A549 (cell line): Measurements from ENCODE around the gene BCAP31. TPM values are rescaled to one million over a fixed set of nuclear protein-coding genes. Genes with fewer than 3 reads are reported as not detected.

Experiments
- ATAC-seq, 2 experiments: fragments of 200-7000 bp in 1 of 2; fragments of >200 bp in 1 of 2; cut with Nextera tagmentation in 1 of 2; cut with Tn5 transposase in 1 of 2; 3 replicates each; pipeline versions ENCODE4 v1.8.0 to v1.9.1; 2018 to 2020; ENCODE audit warnings: mild to moderate bottlenecking in 1 of 2, moderate library complexity in 1 of 2
- CTCF ChIA-PET: fragments of 300-600 bp; sonication (Branson Sonifier 250); formaldehyde crosslinking; extraction: SDS; loops from one replicate; lab custom pipeline; 2021; ENCODE audit warnings: antibody characterized with exemption, inconsistent platforms; lab: Yijun Ruan, JAX
- POLR2A ChIA-PET: fragments of 350-600 bp; formaldehyde crosslinking; extraction: SDS; loops from one replicate; lab custom pipeline; 2021; ENCODE audit warnings: antibody characterized with exemption, inconsistent platforms; lab: Yijun Ruan, JAX
- DNase-seq, 2 experiments: peaks; one replicate each; pipeline versions ENCODE4 v3.0.0 to v3.0.0-alpha.2; 2011 to 2016; ENCODE audit warnings: low read depth in 1 of 2, low spot score in 1 of 2
- FAIRE-seq: peaks from 2 replicates; lab custom pipeline; 2011; peaks lifted over from hg19 to GRCh38; lab: Jason Lieb, UNC
- H3K27ac ChIP-seq, 2 experiments: fragments of >200 bp; sonication (Bioruptor Twin); formaldehyde crosslinking; 3 replicates each; pipeline ENCODE4 v1.5.1; 2016 to 2017
- H3K4me1 ChIP-seq: fragments of >200 bp; sonication (Bioruptor Twin); formaldehyde crosslinking; 3 replicates; pipeline ENCODE4 v1.6.1; 2016
- H3K4me2 ChIP-seq: fragments of >200 bp; sonication (Bioruptor Twin); formaldehyde crosslinking; 3 replicates; pipeline ENCODE4 v1.6.1; 2016
- H3K4me3 ChIP-seq: fragments of >200 bp; sonication (Bioruptor Twin); formaldehyde crosslinking; 3 replicates; pipeline ENCODE4 v1.5.1; 2016
- H3K9me3 ChIP-seq: fragments of >200 bp; sonication (Bioruptor Twin); formaldehyde crosslinking; 3 replicates; pipeline ENCODE4 v1.6.1; 2016
- CEBPB ChIP-seq, 2 experiments: fragments of >200 bp in 1 of 2; sonication (Bioruptor Twin) in 1 of 2; formaldehyde crosslinking in 1 of 2; IDR thresholded peaks; 2 replicates each; pipeline ENCODE4 v1.6.1; 2012 to 2016
- CHD4 ChIP-seq: fragments of 200-600 bp; sonication (generic); IDR thresholded peaks from 2 replicates; pipeline ENCODE4 v1.6.1; 2016; ENCODE audit warnings: antibody characterized with exemption, mild to moderate bottlenecking, borderline replicate concordance
- EHF ChIP-seq: fragments of 250-450 bp; sonication (Bioruptor Pico); IDR thresholded peaks from 2 replicates; pipeline ENCODE4 v1.5.0; 2020; ENCODE audit warnings: mild to moderate bottlenecking
- EP300 ChIP-seq, 2 experiments: fragments of >200 bp; sonication (Bioruptor Twin); formaldehyde crosslinking; IDR thresholded peaks; 2 replicates in 1 of 2; 3 replicates in 1 of 2; pipeline ENCODE4 v1.6.1; 2016 to 2017
- ESRRA ChIP-seq: fragments of 150-350 bp; IDR thresholded peaks from 2 replicates; pipeline ENCODE4 v1.6.1; 2014; ENCODE audit warnings: mild to moderate bottlenecking, low read length, borderline replicate concordance
- FOSB ChIP-seq: fragments of 250-450 bp; sonication (Bioruptor Pico); IDR thresholded peaks from 2 replicates; pipeline ENCODE4 v1.5.0; 2020; ENCODE audit warnings: mild to moderate bottlenecking, moderate library complexity
- FOSL2 ChIP-seq, 2 experiments: fragments of 450-650 bp in 1 of 2; fragments of >200 bp in 1 of 2; sonication (Bioruptor Twin) in 1 of 2; formaldehyde crosslinking; IDR thresholded peaks; 2 replicates each; pipeline versions ENCODE4 v1.5.0 to v1.6.1; 2016 to 2020; ENCODE audit warnings: mild to moderate bottlenecking in 1 of 2, moderate library complexity in 1 of 2
- HOXA7 ChIP-seq: fragments of 250-450 bp; sonication (Bioruptor Pico); IDR thresholded peaks from 2 replicates; pipeline ENCODE4 v1.5.0; 2020; ENCODE audit warnings: mild to moderate bottlenecking, moderate library complexity
- JUNB ChIP-seq: fragments of >200 bp; sonication (Bioruptor Twin); formaldehyde crosslinking; IDR thresholded peaks from 2 replicates; pipeline ENCODE4 v1.6.1; 2016
- MAFK ChIP-seq: fragments of 450-650 bp; IDR thresholded peaks from 2 replicates; pipeline ENCODE4 v1.6.1; 2014; ENCODE audit not compliant: partially characterized antibody
- MYC ChIP-seq: IDR thresholded peaks from 2 replicates; pipeline ENCODE4 v1.6.1; 2012; ENCODE audit warnings: mild to moderate bottlenecking, inconsistent platforms, low read length, improper control_type of control experiment, borderline replicate concordance
- NFE2L2 ChIP-seq: fragments of 150-350 bp; conservative IDR thresholded peaks from 2 replicates; pipeline ENCODE4 v1.6.1; 2014; ENCODE audit warnings: low read length
- RAD21 ChIP-seq, 2 experiments: fragments of >200 bp in 1 of 2; sonication (Bioruptor Twin) in 1 of 2; formaldehyde crosslinking in 1 of 2; IDR thresholded peaks in 1 of 2; conservative IDR thresholded peaks in 1 of 2; 2 replicates in 1 of 2; 3 replicates in 1 of 2; pipeline ENCODE4 v1.6.1; 2012 to 2018; ENCODE audit warnings: inconsistent platforms in 1 of 2
- RFX5 ChIP-seq: fragments of 450-650 bp; IDR thresholded peaks from 2 replicates; pipeline ENCODE4 v1.7.1; 2014; ENCODE audit warnings: antibody characterized with exemption, mild to moderate bottlenecking, moderate library complexity
- TFCP2L1 ChIP-seq: fragments of 250-450 bp; sonication (Bioruptor Pico); IDR thresholded peaks from 2 replicates; pipeline ENCODE4 v1.5.0; 2021; ENCODE audit warnings: mild to moderate bottlenecking
- TP53 ChIP-seq: fragments of 250-450 bp; sonication (Bioruptor Pico); IDR thresholded peaks from 2 replicates; pipeline ENCODE4 v1.5.0; 2021; ENCODE audit warnings: mild to moderate bottlenecking, moderate library complexity
- ZFP36 ChIP-seq: fragments of 450-650 bp; IDR thresholded peaks from 2 replicates; pipeline ENCODE4 v1.6.1; 2014; ENCODE audit warnings: borderline replicate concordance; ENCODE audit not compliant: partially characterized antibody
- WGBS: methylation state at CpG from one replicate; pipeline ENCODE4 v1.1.6; 2017; ENCODE audit errors: missing lambda C conversion rate; 5-methylcytosine and 5-hydroxymethylcytosine counted together
- polyA plus RNA-seq, 4 experiments: library from polyadenylated mRNA; depleted of rRNA in 3 of 4; stranded (reverse); fragments of >200 nt; fragmentation: RNase III in 1 of 4; extraction: RNeasy Plus Mini Kit Qiagen cat#74134 plus additional on column Dnase treatment in 1 of 4; gene quantifications; 2 replicates in 3 of 4; 3 replicates in 1 of 4; pipeline ENCODE4 v1.2.3, GENCODE V29; 2011 to 2017
- TF ChIP-seq, protein P1 (sequence below): fragments of 250-450 bp; sonication (Bioruptor Pico); IDR thresholded peaks from 2 replicates; pipeline ENCODE4 v1.5.0; 2020; ENCODE audit warnings: low read depth, mild to moderate bottlenecking, moderate library complexity
- TF ChIP-seq, protein P2 (sequence below): fragments of >200 bp; sonication (Bioruptor Twin); formaldehyde crosslinking; IDR thresholded peaks from 3 replicates; pipeline ENCODE4 v1.5.1; 2016

BCAP31 gene
- polyA plus RNA-seq, 2 of the 4 experiments (the other 2 are of a cell fraction): 217 to 349 TPM

DNA sequence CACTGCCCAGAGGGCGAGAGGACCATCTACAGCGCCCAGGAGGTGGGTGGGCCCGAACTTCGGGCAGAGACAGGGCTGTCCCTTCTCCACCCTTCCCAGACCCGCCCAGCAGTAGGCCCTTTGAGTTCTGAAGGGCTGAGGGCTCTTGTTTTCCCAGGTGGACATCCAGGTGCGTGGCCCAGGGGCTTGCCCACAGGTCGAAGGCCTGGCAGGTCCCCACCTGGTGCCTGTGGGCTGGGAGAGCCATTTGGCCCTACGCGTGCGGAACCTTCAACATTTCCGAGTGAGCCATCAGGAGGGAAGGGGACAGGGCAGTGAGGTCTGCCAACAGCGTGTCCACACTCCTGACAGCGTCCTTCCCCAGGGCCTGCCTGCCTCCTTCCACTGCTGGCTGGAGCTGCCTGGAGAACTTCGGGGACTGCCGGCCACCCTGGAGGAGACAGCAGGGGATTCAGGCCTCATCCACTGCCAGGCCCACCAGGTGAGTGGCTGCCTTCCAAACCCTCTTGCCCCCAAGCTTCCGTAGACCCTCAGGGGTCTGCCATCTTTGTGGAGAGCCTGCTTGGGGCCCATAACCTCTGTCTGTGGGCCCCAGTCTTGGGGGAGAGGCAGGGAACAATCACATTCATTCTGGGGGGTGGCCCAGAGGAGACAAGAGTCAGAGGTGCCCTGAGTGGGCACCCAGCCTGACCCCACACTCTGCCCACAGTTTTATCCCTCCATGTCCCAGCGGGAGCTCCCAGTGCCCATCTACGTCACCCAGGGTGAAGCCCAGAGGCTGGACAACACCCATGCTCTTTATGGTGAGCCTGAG lies 46.6 kb upstream of the BCAP31 start:
- H3K4me2 ChIP-seq: no peak overlapping the region
- peaks cover 8% of the 10 kb centered on the region; the same call in 2 of the 3 replicates for H3K4me1 ChIP-seq
- H3K27ac ChIP-seq: no peak overlapping the region
- POLR2A ChIA-PET: no interaction called here
- ATAC-seq (no peak), DNase-seq (no peak), FAIRE-seq (no peak)
- CTCF ChIA-PET: interaction anchor here (1.0 kb wide), 1 partner anchor 11 kb away, joined by 3 read pairs; no protein-coding TSS in a partner anchor
- no peak for TF ChIP-seq FOSB (CRISPR knock-in tag)
- no peak for TF ChIP-seq NFE2L2
- TF ChIP-seq EHF (CRISPR knock-in tag): no peak
- TF ChIP-seq, protein P1, sequence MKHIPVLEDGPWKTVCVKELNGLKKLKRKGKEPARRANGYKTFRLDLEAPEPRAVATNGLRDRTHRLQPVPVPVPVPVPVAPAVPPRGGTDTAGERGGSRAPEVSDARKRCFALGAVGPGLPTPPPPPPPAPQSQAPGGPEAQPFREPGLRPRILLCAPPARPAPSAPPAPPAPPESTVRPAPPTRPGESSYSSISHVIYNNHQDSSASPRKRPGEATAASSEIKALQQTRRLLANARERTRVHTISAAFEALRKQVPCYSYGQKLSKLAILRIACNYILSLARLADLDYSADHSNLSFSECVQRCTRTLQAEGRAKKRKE (CRISPR knock-in tag): no peak
- TF ChIP-seq FOSL2 (IDR thresholded peaks at IDR 0.05): no peak
- TF ChIP-seq FOSL2 (CRISPR knock-in tag; IDR thresholded peaks at IDR 0.05): no peak
- no peak for TF ChIP-seq CEBPB (IDR thresholded peaks at IDR 0.05)
- no peak for TF ChIP-seq TFCP2L1 (CRISPR knock-in tag)
- no peak for TF ChIP-seq JUNB
- no peak for TF ChIP-seq RFX5
- TF ChIP-seq MAFK: no peak
- TF ChIP-seq ESRRA: no peak
- no peak for TF ChIP-seq HOXA7 (CRISPR knock-in tag)
- no peak for TF ChIP-seq EP300 (IDR thresholded peaks at IDR 0.05)
- no peaks in the 10 kb centered on the region for H3K9me3 ChIP-seq
- 79% methylated on average over 8 of the region's 18 CpGs for WGBS
- H3K4me3 ChIP-seq: no peak overlapping the region

GRCh38 chrX:153769865-153770600 lies 45.8 kb upstream of the BCAP31 start:
- Histone ChIP-seq H3K4me2 (no peak overlapping the region), H3K4me3 (no peak overlapping the region), H3K9me3 (no peaks in the 10 kb centered on the region), H3K4me1 (peaks cover 11% of the 10 kb centered on the region; the same call in 2 of the 3 replicates), H3K27ac (no peak overlapping the region)
- FAIRE-seq (no peak), DNase-seq (no peak), ATAC-seq (no peak)
- ChIA-PET POLR2A (no interaction called here), CTCF (interaction anchor here (1.0 kb wide), 1 partner anchor 12 kb away, joined by 3 read pairs; no protein-coding TSS in a partner anchor)
- TF ChIP-seq CHD4 (no peak), ESRRA (no peak), EHF (CRISPR knock-in tag) (no peak), JUNB (no peak), ZFP36 (no peak), EP300 (IDR thresholded peaks at IDR 0.05) (no peak), MYC (no peak), RAD21 (conservative IDR thresholded peaks at IDR 0.05 in 1 of 2, IDR thresholded peaks at IDR 0.05 in 1 of 2) (no peak), TP53 (CRISPR knock-in tag) (no peak), NFE2L2 (no peak)
- TF ChIP-seq, protein P2, sequence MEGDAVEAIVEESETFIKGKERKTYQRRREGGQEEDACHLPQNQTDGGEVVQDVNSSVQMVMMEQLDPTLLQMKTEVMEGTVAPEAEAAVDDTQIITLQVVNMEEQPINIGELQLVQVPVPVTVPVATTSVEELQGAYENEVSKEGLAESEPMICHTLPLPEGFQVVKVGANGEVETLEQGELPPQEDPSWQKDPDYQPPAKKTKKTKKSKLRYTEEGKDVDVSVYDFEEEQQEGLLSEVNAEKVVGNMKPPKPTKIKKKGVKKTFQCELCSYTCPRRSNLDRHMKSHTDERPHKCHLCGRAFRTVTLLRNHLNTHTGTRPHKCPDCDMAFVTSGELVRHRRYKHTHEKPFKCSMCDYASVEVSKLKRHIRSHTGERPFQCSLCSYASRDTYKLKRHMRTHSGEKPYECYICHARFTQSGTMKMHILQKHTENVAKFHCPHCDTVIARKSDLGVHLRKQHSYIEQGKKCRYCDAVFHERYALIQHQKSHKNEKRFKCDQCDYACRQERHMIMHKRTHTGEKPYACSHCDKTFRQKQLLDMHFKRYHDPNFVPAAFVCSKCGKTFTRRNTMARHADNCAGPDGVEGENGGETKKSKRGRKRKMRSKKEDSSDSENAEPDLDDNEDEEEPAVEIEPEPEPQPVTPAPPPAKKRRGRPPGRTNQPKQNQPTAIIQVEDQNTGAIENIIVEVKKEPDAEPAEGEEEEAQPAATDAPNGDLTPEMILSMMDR: no peak
- TF ChIP-seq, protein P1 (CRISPR knock-in tag): no peak
- whole genome bisulfite sequencing: 80% methylated on average over 13 of the region's 25 CpGs
